ENCODE results near the gene ZFP36L2. TPM values are rescaled to one million over a fixed set of nuclear protein-coding genes. Genes with fewer than 3 reads are reported as not detected.

Gene ZFP36L2
- total and polyA plus RNA-seq, 2 donors (not counting 1 experiment from before 2014, with no cell fraction given) = 94.9 to 482 TPM

- intact Hi-C loops (cut with micrococcal nuclease) = no loop called here
- Histone ChIP-seq H3K9me3 (ENCODE audit: control extremely low read depth in 1 of 3, control insufficient read depth in 2 of 3, insufficient read depth in 1 of 3, low read length in 2 of 3) (peaks cover 0 to 1% (median 0%) of the 10 kb centered on the region in 3 donors), H3K79me2 (ENCODE audit: control insufficient read depth, insufficient read depth, low read length) (peaks cover 87% of the 10 kb centered on the region), H3K4me2 (replicated peaks; ENCODE audit: low read depth, low read length, poor library complexity, severe bottlenecking) (peak overlapping the region; percentile 85), H3K4me1 (ENCODE audit: control insufficient read depth in 2 of 2, insufficient read depth in 2 of 2, low read length in 2 of 2) (peaks cover 48 to 57% of the 10 kb centered on the region in 2 donors), H3K36me3 (replicated peaks in 1 of 2; ENCODE audit: control extremely low read depth in 1 of 2, control insufficient read depth in 1 of 2, extremely low read depth in 1 of 2, insufficient read depth in 2 of 2, low read length in 1 of 2) (peaks cover 0 to 30% of the 10 kb centered on the region in 2 experiments), H3K27ac (ENCODE audit: low read length in 2 of 2) (peak overlapping the region; percentile 69 to 90), H4K20me1 (ENCODE audit: control insufficient read depth, insufficient read depth, low read length, poor library complexity, severe bottlenecking) (peaks cover 34% of the 10 kb centered on the region), H3K9ac (ENCODE audit: low read length) (peak overlapping the region; percentile 86), H2AFZ (ENCODE audit: insufficient read depth, low read depth, low read length, poor library complexity, severe bottlenecking) (no peak overlapping the region), H3K27me3 (replicated peaks in 1 of 4; ENCODE audit: control extremely low read depth in 1 of 4, control insufficient read depth in 3 of 4, insufficient read depth in 4 of 4, low read length in 3 of 4) (no peaks in the 10 kb centered on the region), H3K4me3 (ENCODE audit: control extremely low read depth in 1 of 5, extremely low read depth in 1 of 5, insufficient read depth in 1 of 5, low read depth in 2 of 5, low read length in 4 of 5) (peak overlapping the region; percentile 82 to 98 (median 90))
- Mint-ChIP-seq H3K27ac (peak overlapping the region; percentile 100), H3K27me3 (no peaks in the 10 kb centered on the region), H3K4me3 (peak overlapping the region; percentile 98), H3K4me1 (peaks cover 52% of the 10 kb centered on the region), H3K9me3 (ENCODE audit: insufficient read depth) (no peaks in the 10 kb centered on the region)
- TF ChIP-seq EZH2 (IDR thresholded peaks at IDR 0.05; ENCODE audit: borderline replicate concordance, insufficient read depth, low read depth, low read length, poor library complexity, severe bottlenecking) = no peak
- TF ChIP-seq CTCF (IDR thresholded peaks at IDR 0.05) = peak; percentile 26
- ChIA-PET CTCF (interaction anchor here (0.7 to 21.8 kb wide), 9 partner anchors 53 to 277 kb away, joined by 3 to 650 read pairs (median 7); no protein-coding TSS in a partner anchor), POLR2A (interaction anchor here (0.7 to 13.4 kb wide), 6 partner anchors 50 to 501 kb away, joined by 3 to 561 read pairs (median 11); no protein-coding TSS in a partner anchor)
- peak; percentile 83 for DNase-seq
- ATAC-seq (ENCODE audit: low read depth) = no peak
- WGBS (ENCODE audit: insufficient coverage) = under 1% methylated on average over 41 of the region's 41 CpGs
Measured at GRCh38 chr2:43224131-43224570, 2.3 kb downstream of the ZFP36L2 start.

GRCh38 chr2:43223521-43224001 lies 2.8 kb downstream of the ZFP36L2 start:
- no peaks in the 10 kb centered on the region for H3K27me3 ChIP-seq (replicated peaks in 1 of 4; ENCODE audit: control extremely low read depth in 1 of 4, control insufficient read depth in 3 of 4, insufficient read depth in 4 of 4, low read length in 3 of 4)
- peak overlapping the region; percentile 96 for H3K27ac Mint-ChIP-seq
- H3K4me3 Mint-ChIP-seq = peak overlapping the region; percentile 98
- peak overlapping the region; percentile 86 for H3K9ac ChIP-seq (ENCODE audit: low read length)
- intact Hi-C loops (cut with micrococcal nuclease) = no loop called here
- peaks cover 52% of the 10 kb centered on the region for H3K4me1 Mint-ChIP-seq
- peak overlapping the region; percentile 82 to 98 (median 90) for H3K4me3 ChIP-seq (ENCODE audit: control extremely low read depth in 1 of 5, extremely low read depth in 1 of 5, insufficient read depth in 1 of 5, low read depth in 2 of 5, low read length in 4 of 5)
- WGBS (ENCODE audit: insufficient coverage) = 0% methylated on average over 2 of the region's 4 CpGs
- H3K4me1 ChIP-seq (ENCODE audit: control insufficient read depth in 2 of 2, insufficient read depth in 2 of 2, low read length in 2 of 2) = peaks cover 47 to 57% of the 10 kb centered on the region in 2 donors
- ChIA-PET CTCF (interaction anchor here (0.6 to 21.8 kb wide), 9 partner anchors 52 to 276 kb away, joined by 3 to 650 read pairs (median 7); no protein-coding TSS in a partner anchor), POLR2A (interaction anchor here (0.7 to 13.4 kb wide), 6 partner anchors 49 to 501 kb away, joined by 3 to 561 read pairs (median 11); no protein-coding TSS in a partner anchor)
- peaks cover 81% of the 10 kb centered on the region for H3K79me2 ChIP-seq (ENCODE audit: control insufficient read depth, insufficient read depth, low read length)
- H3K9me3 ChIP-seq (ENCODE audit: control extremely low read depth in 1 of 3, control insufficient read depth in 2 of 3, insufficient read depth in 1 of 3, low read length in 2 of 3) = peaks cover 0 to 5% (median 0%) of the 10 kb centered on the region in 3 donors
- peak; percentile 49 for DNase-seq
- TF ChIP-seq EZH2 (IDR thresholded peaks at IDR 0.05; ENCODE audit: borderline replicate concordance, insufficient read depth, low read depth, low read length, poor library complexity, severe bottlenecking) (no peak), CTCF (IDR thresholded peaks at IDR 0.05) (no peak)
- H3K9me3 Mint-ChIP-seq (ENCODE audit: insufficient read depth) = no peaks in the 10 kb centered on the region
- no peaks in the 10 kb centered on the region for H3K27me3 Mint-ChIP-seq
- no peak for ATAC-seq (ENCODE audit: low read depth)
- peak overlapping the region; percentile 85 for H3K4me2 ChIP-seq (replicated peaks; ENCODE audit: low read depth, low read length, poor library complexity, severe bottlenecking)
- H3K27ac ChIP-seq (ENCODE audit: low read length in 2 of 2) = peak overlapping the region; percentile 69 to 90
- peaks cover 0 to 30% of the 10 kb centered on the region in 2 experiments for H3K36me3 ChIP-seq (replicated peaks in 1 of 2; ENCODE audit: control extremely low read depth in 1 of 2, control insufficient read depth in 1 of 2, extremely low read depth in 1 of 2, insufficient read depth in 2 of 2, low read length in 1 of 2)
- no peak overlapping the region for H2AFZ ChIP-seq (ENCODE audit: insufficient read depth, low read depth, low read length, poor library complexity, severe bottlenecking)
- H4K20me1 ChIP-seq (ENCODE audit: control insufficient read depth, insufficient read depth, low read length, poor library complexity, severe bottlenecking) = peaks cover 34% of the 10 kb centered on the region
